GM23338 (cell line): ENCODE measurements around the gene PSMB7. TPM values are rescaled to one million over a fixed set of nuclear protein-coding genes. Genes with fewer than 3 reads are reported as not detected.

ENCODE experiments used
- ATAC-seq: fragments of 200-7000 bp; cut with Tn5 transposase; 3 replicates; pipeline ENCODE4 v1.9.1; 2020
- DNase-seq: peaks from one replicate; pipeline ENCODE4 v3.0.0-alpha.2; 2015; ENCODE audit warnings: low spot score
- H2AFZ ChIP-seq: fragments of 200-600 bp; sonication (generic); 2 replicates; pipeline ENCODE4 v1.8.0; 2016; ENCODE audit warnings: antibody characterized with exemption, mild to moderate bottlenecking, moderate library complexity
- H3F3A ChIP-seq: fragments of 200-600 bp; sonication (generic); replicated peaks from 2 replicates; pipeline ENCODE4 v1.8.0; 2017; ENCODE audit warnings: antibody characterized with exemption, mixed run types, low read depth
- H3K27ac ChIP-seq: fragments of 200-600 bp; sonication (generic); 2 replicates; pipeline ENCODE4 v1.6.1; 2016; ENCODE audit warnings: low read depth
- H3K27me3 ChIP-seq: fragments of 200-600 bp; sonication (generic); 2 replicates; pipeline ENCODE4 v1.8.0; 2016; ENCODE audit warnings: mild to moderate bottlenecking, mixed run types, moderate library complexity; ENCODE audit not compliant: insufficient read depth
- H3K36me3 ChIP-seq: fragments of 200-600 bp; sonication (generic); 2 replicates; pipeline ENCODE4 v1.8.0; 2016; ENCODE audit warnings: mild to moderate bottlenecking; ENCODE audit not compliant: insufficient read depth
- H3K4me1 ChIP-seq: fragments of 200-600 bp; sonication (generic); 2 replicates; pipeline ENCODE4 v1.8.0; 2016; ENCODE audit warnings: mild to moderate bottlenecking, moderate library complexity; ENCODE audit not compliant: insufficient read depth
- H3K4me2 ChIP-seq: fragments of 200-600 bp; sonication (generic); 2 replicates; pipeline ENCODE4 v1.7.1; 2017; ENCODE audit warnings: mixed run types
- H3K4me3 ChIP-seq: fragments of 200-600 bp; sonication (generic); 2 replicates; pipeline ENCODE4 v1.6.1; 2016; ENCODE audit warnings: mixed run types
- H3K79me2 ChIP-seq: fragments of 200-600 bp; sonication (generic); replicated peaks from 2 replicates; pipeline ENCODE4 v1.8.0; 2017; ENCODE audit warnings: mild to moderate bottlenecking; ENCODE audit not compliant: insufficient read depth
- H3K9me2 ChIP-seq: fragments of 200-600 bp; sonication (generic); 2 replicates; pipeline ENCODE4 v1.8.0; 2017; ENCODE audit not compliant: insufficient read depth
- H4K20me1 ChIP-seq: fragments of 200-600 bp; sonication (generic); replicated peaks from 2 replicates; pipeline ENCODE4 v1.8.0; 2017; ENCODE audit warnings: mild to moderate bottlenecking; ENCODE audit not compliant: insufficient read depth
- H3K27ac Mint-ChIP-seq: 2 replicates; pipeline ENCODE4 v1.8.0; 2020; ENCODE audit warnings: inconsistent platforms, mild to moderate bottlenecking, moderate library complexity, mixed read lengths
- H3K27me3 Mint-ChIP-seq: 3 replicates; pipeline ENCODE4 v1.8.0; 2022; ENCODE audit warnings: low read depth, mild to moderate bottlenecking, moderate library complexity, mixed read lengths, inconsistent platforms; ENCODE audit not compliant: insufficient read depth, poor library complexity
- H3K36me3 Mint-ChIP-seq: 3 replicates; pipeline ENCODE4 v1.8.0; 2021; ENCODE audit warnings: low read depth, mild to moderate bottlenecking, inconsistent platforms, moderate library complexity, mixed read lengths
- H3K4me1 Mint-ChIP-seq: 3 replicates; pipeline ENCODE4 v1.8.0; 2020; ENCODE audit warnings: mild to moderate bottlenecking, inconsistent platforms, mixed read lengths
- H3K4me3 Mint-ChIP-seq: 3 replicates; pipeline ENCODE4 v1.8.0; 2021; ENCODE audit warnings: moderate library complexity, mild to moderate bottlenecking, inconsistent platforms, mixed read lengths
- H3K9me3 Mint-ChIP-seq: 3 replicates; pipeline ENCODE4 v1.8.0; 2020; ENCODE audit warnings: moderate library complexity, mild to moderate bottlenecking, inconsistent platforms, mixed read lengths
- CREB1 ChIP-seq: fragments of 250-450 bp; sonication (Bioruptor Pico); IDR thresholded peaks from 2 replicates; pipeline ENCODE4 v1.5.0; 2020; ENCODE audit warnings: low read depth, mild to moderate bottlenecking, moderate library complexity
- ETS1 ChIP-seq: IDR thresholded peaks from 2 replicates; pipeline ENCODE4 v1.6.1; 2016; ENCODE audit warnings: antibody characterized with exemption
- EZH2 ChIP-seq: fragments of 200-600 bp; sonication (generic); IDR thresholded peaks from one replicate; pipeline ENCODE4 v1.8.0; 2017; ENCODE audit warnings: antibody characterized with exemption, mild to moderate bottlenecking, low read depth; ENCODE audit not compliant: unreplicated experiment
- EZH2phosphoT487 ChIP-seq: fragments of 200-600 bp; sonication (generic); IDR thresholded peaks from one replicate; pipeline ENCODE4 v1.8.1; 2018; ENCODE audit warnings: antibody characterized with exemption; ENCODE audit not compliant: unreplicated experiment
- JUNB ChIP-seq: IDR thresholded peaks from one replicate; pipeline ENCODE4 v1.6.1; 2016; ENCODE audit warnings: antibody characterized with exemption; ENCODE audit not compliant: unreplicated experiment
- NANOG ChIP-seq: IDR thresholded peaks from 2 replicates; pipeline ENCODE4 v1.6.1; 2016; ENCODE audit warnings: antibody characterized with exemption, borderline replicate concordance
- POLR2AphosphoS5 ChIP-seq: IDR thresholded peaks from 2 replicates; pipeline ENCODE4 v1.6.1; 2016; ENCODE audit warnings: antibody characterized with exemption, low read depth
- REST ChIP-seq: IDR thresholded peaks from one replicate; pipeline ENCODE4 v1.6.1; 2018; ENCODE audit warnings: antibody characterized with exemption; ENCODE audit not compliant: unreplicated experiment
- ZNF331 ChIP-seq: fragments of 250-450 bp; sonication (Bioruptor Pico); IDR thresholded peaks from 2 replicates; pipeline ENCODE4 v1.5.0; 2020; ENCODE audit warnings: low read depth, mild to moderate bottlenecking, moderate library complexity
- polyA plus RNA-seq: library from polyadenylated mRNA; unstranded; fragments of >200 nt; fragmentation: Nextera tagmentation; extraction: Ambion mirVana; gene quantifications from 2 replicates; pipeline ENCODE4 v1.2.1, GENCODE V29; 2016
- total RNA-seq: library from RNA; depleted of rRNA; stranded (reverse); fragments of >200 nt; shearing (Covaris generic); gene quantifications from 2 replicates; pipeline ENCODE4 v1.2.3, GENCODE V29; 2014

Gene PSMB7
- total and polyA plus RNA-seq, 2 experiments from 2014 or later, result 255 to 268 TPM

GRCh38 chr9:124437086-124437485 is 21.8 kb upstream of the PSMB7 start (continued):
- no peak for TF ChIP-seq ETS1
- no peak for TF ChIP-seq EZH2phosphoT487
- no peak for TF ChIP-seq POLR2AphosphoS5
- TF ChIP-seq JUNB, result no peak
- no peak for TF ChIP-seq REST
- no peak for TF ChIP-seq NANOG

GRCh38 chr9:124436320-124436719 is 21.1 kb upstream of the PSMB7 start:
- H3K36me3 ChIP-seq, result no peaks in the 10 kb centered on the region
- H3F3A ChIP-seq, result no peaks in the 10 kb centered on the region
- ATAC-seq (no peak), DNase-seq (no peak)
- no peak overlapping the region for H3K4me2 ChIP-seq
- H3K27me3 ChIP-seq, result no peaks in the 10 kb centered on the region
- H4K20me1 ChIP-seq, result no peaks in the 10 kb centered on the region
- Mint-ChIP-seq H3K4me3 (no peak overlapping the region), H3K27me3 (peaks cover 3% of the 10 kb centered on the region), H3K27ac (no peak overlapping the region), H3K9me3 (no peaks in the 10 kb centered on the region; the same call in 2 of the 3 replicates), H3K4me1 (no peaks in the 10 kb centered on the region; the same call in 2 of the 3 replicates), H3K36me3 (no peaks in the 10 kb centered on the region)
- H3K4me3 ChIP-seq, result no peak overlapping the region
- TF ChIP-seq EZH2 (no peak), ZNF331 (CRISPR knock-in tag) (no peak), JUNB (no peak), EZH2phosphoT487 (no peak), POLR2AphosphoS5 (no peak)
- H3K27ac ChIP-seq, result no peak overlapping the region
- no peaks in the 10 kb centered on the region for H3K4me1 ChIP-seq
- no peaks in the 10 kb centered on the region for H3K79me2 ChIP-seq
- no peak overlapping the region for H2AFZ ChIP-seq
- no peaks in the 10 kb centered on the region for H3K9me2 ChIP-seq

- no peak overlapping the region for H3K4me3 Mint-ChIP-seq
- no peak for ATAC-seq
Measured at GRCh38 chr9:124429530-124429867, 14.3 kb upstream of the PSMB7 start.

More at GRCh38 chr9:124429530-124429867, 14.3 kb upstream of the PSMB7 start:
- H3K4me2 ChIP-seq, result no peak overlapping the region
- no peak for TF ChIP-seq CREB1 (CRISPR knock-in tag)
- no peaks in the 10 kb centered on the region for H4K20me1 ChIP-seq
- no peaks in the 10 kb centered on the region for H3K79me2 ChIP-seq
- Mint-ChIP-seq H3K4me1 (no peaks in the 10 kb centered on the region; the same call in 2 of the 3 replicates), H3K27me3 (peaks cover 3% of the 10 kb centered on the region), H3K36me3 (no peaks in the 10 kb centered on the region), H3K9me3 (no peaks in the 10 kb centered on the region), H3K27ac (no peak overlapping the region)
- no peaks in the 10 kb centered on the region for H3K36me3 ChIP-seq
- H3K4me1 ChIP-seq, result no peaks in the 10 kb centered on the region
- no peak overlapping the region for H2AFZ ChIP-seq
- DNase-seq, result no peak
- no peak overlapping the region for H3K4me3 ChIP-seq
- H3K27ac ChIP-seq, result no peak overlapping the region
- no peaks in the 10 kb centered on the region for H3F3A ChIP-seq
- H3K27me3 ChIP-seq, result no peaks in the 10 kb centered on the region
- H3K9me2 ChIP-seq, result no peaks in the 10 kb centered on the region
